Spinal cord (tissue), 10 donors: ENCODE data around the gene PIK3C2B. TPM values are rescaled to one million over a fixed set of nuclear protein-coding genes. Genes with fewer than 3 reads are reported as not detected.
A peak's percentile ranks its signal among the peaks of the same experiment; 100 is the strongest.

ENCODE experiments used
- DNase-seq, 6 donors: peaks; one replicate each; pipeline versions ENCODE4 v3.0.0 to v3.0.0-alpha.2; 2013 to 2015; ENCODE audit warnings: low spot score in 6 of 6, low read depth in 4 of 6
- H3K27ac ChIP-seq: one replicate; pipeline ENCODE4 v1.5.1; 2013; ENCODE audit warnings: low read depth, low read length, control low read depth
- H3K27me3 ChIP-seq: one replicate; pipeline ENCODE4 v1.6.1; 2013; ENCODE audit warnings: low read length; ENCODE audit not compliant: control insufficient read depth, insufficient read depth
- H3K36me3 ChIP-seq: one replicate; pipeline ENCODE4 v1.6.1; 2013; ENCODE audit warnings: low read length; ENCODE audit not compliant: control insufficient read depth, insufficient read depth
- H3K4me1 ChIP-seq: one replicate; pipeline ENCODE4 v1.6.1; 2013; ENCODE audit warnings: low read length; ENCODE audit not compliant: control insufficient read depth, insufficient read depth
- H3K4me3 ChIP-seq: one replicate; pipeline ENCODE4 v1.5.1; 2013; ENCODE audit warnings: low read depth, low read length, control low read depth
- H3K9me3 ChIP-seq: one replicate; pipeline ENCODE4 v1.6.1; 2013; ENCODE audit warnings: low read length; ENCODE audit not compliant: control insufficient read depth, insufficient read depth
- WGBS: methylation state at CpG from one replicate; pipeline ENCODE4 v1.1.5; 2013; ENCODE audit warnings: missing lambda C conversion rate; ENCODE audit not compliant: insufficient coverage; 5-methylcytosine and 5-hydroxymethylcytosine counted together
- polyA plus RNA-seq, 2 donors: library from polyadenylated mRNA; unstranded; fragments of 120-200 nt; gene quantifications; one replicate each; pipeline ENCODE4 v1.2.1, GENCODE V29; 2013; ENCODE audit not compliant: insufficient read length in 2 of 2
- total RNA-seq, 2 donors: library from RNA; depleted of rRNA in 1 of 2; stranded (reverse); fragments of 120-200 nt in 1 of 2; fragments of >200 nt in 1 of 2; gene quantifications; one replicate each; pipeline versions ENCODE4 v1.2.3 to v1.2.4, GENCODE V29; 2013 to 2014
- donor health status: healthy.

Gene PIK3C2B
- total and polyA plus RNA-seq, 4 donors: 23.9 to 39.8 (median 25.8) TPM

DNA sequence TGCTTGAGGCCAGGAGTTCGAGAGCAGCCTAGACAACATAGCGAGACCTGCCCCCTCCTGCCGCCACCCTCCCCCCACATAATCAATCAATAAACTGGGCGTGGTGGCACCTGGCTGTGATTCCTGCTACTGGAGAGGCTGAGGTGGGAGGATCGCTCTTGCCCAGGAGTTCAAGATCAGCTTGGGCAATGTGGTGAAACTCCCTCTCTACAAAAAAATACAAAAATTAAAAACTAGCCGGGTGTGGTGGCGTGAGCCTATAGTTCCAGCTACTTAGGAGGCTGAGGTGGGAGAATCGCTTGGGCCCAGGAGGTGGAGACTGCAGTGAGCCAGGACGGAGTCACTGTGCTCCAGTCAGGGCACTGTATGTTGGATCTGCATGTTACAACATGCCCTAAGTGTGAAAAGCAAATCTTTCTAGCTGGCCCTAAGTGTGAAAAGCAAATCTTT is 14.6 kb upstream of the PIK3C2B start:
- H3K36me3 ChIP-seq: no peaks in the 10 kb centered on the region
- WGBS: 64% methylated on average over 3 of the region's 9 CpGs
- no peaks in the 10 kb centered on the region for H3K4me1 ChIP-seq
- no peak for DNase-seq
- H3K27me3 ChIP-seq: no peaks in the 10 kb centered on the region
- H3K4me3 ChIP-seq: no peak overlapping the region
- no peaks in the 10 kb centered on the region for H3K9me3 ChIP-seq
- no peak overlapping the region for H3K27ac ChIP-seq

- Histone ChIP-seq H3K4me3 (peak overlapping the region; percentile 58), H3K27me3 (no peaks in the 10 kb centered on the region), H3K36me3 (no peaks in the 10 kb centered on the region), H3K4me1 (no peaks in the 10 kb centered on the region), H3K9me3 (no peaks in the 10 kb centered on the region), H3K27ac (peak overlapping the region; percentile 92)
- WGBS: 0% methylated on average over 11 of the region's 22 CpGs
- DNase-seq: peak in 3 of 6 donors; percentile 52 to 90 (median 83)
Observed at GRCh38 chr1:204507317-204508105, 12.9 kb upstream of the PIK3C2B start.

DNA sequence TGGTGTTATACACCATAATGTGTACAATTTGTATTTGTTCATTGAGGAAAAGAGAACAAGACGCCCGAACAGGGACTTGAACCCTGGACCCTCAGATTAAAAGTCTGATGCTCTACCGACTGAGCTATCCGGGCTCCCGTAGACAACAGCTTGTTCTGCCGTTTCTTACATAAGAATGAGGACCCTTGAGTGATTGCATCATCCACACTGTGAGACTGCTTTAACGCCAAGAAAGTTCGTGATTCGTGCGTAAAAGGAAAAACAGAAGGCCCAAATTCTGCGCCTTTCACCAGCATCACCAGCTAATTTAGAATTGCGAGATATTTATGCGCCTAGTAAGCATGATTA is 12.3 kb upstream of the PIK3C2B start:
- H3K9me3 ChIP-seq: no peaks in the 10 kb centered on the region
- no peaks in the 10 kb centered on the region for H3K36me3 ChIP-seq
- no peaks in the 10 kb centered on the region for H3K4me1 ChIP-seq
- no peaks in the 10 kb centered on the region for H3K27me3 ChIP-seq
- WGBS: 0% methylated on average over 9 of the region's 13 CpGs
- DNase-seq: peak; percentile 89 to 99 (median 94)
- peak overlapping the region; percentile 92 for H3K27ac ChIP-seq
- H3K4me3 ChIP-seq: peak overlapping the region; percentile 58

- no peaks in the 10 kb centered on the region for H3K9me3 ChIP-seq
- 4% methylated on average over 11 of the region's 27 CpGs for WGBS
Observed at GRCh38 chr1:204506201-204506968, 11.8 kb upstream of the PIK3C2B start.

GRCh38 chr1:204505674-204506200 is 11.1 kb upstream of the PIK3C2B start:
- Histone ChIP-seq H3K27ac (peak overlapping the region; percentile 92), H3K4me3 (peak overlapping the region; percentile 58), H3K27me3 (no peaks in the 10 kb centered on the region), H3K4me1 (no peaks in the 10 kb centered on the region), H3K36me3 (no peaks in the 10 kb centered on the region), H3K9me3 (no peaks in the 10 kb centered on the region)
- 9% methylated on average over 4 of the region's 4 CpGs for WGBS
- DNase-seq: no peak

More at GRCh38 chr1:204506201-204506968, 11.8 kb upstream of the PIK3C2B start:
- Histone ChIP-seq H3K4me1 (no peaks in the 10 kb centered on the region), H3K27me3 (no peaks in the 10 kb centered on the region), H3K36me3 (no peaks in the 10 kb centered on the region), H3K4me3 (peak overlapping the region; percentile 58), H3K27ac (peak overlapping the region; percentile 92)
- peak in 5 of 6 donors; percentile 79 to 98 (median 87) for DNase-seq

DNA sequence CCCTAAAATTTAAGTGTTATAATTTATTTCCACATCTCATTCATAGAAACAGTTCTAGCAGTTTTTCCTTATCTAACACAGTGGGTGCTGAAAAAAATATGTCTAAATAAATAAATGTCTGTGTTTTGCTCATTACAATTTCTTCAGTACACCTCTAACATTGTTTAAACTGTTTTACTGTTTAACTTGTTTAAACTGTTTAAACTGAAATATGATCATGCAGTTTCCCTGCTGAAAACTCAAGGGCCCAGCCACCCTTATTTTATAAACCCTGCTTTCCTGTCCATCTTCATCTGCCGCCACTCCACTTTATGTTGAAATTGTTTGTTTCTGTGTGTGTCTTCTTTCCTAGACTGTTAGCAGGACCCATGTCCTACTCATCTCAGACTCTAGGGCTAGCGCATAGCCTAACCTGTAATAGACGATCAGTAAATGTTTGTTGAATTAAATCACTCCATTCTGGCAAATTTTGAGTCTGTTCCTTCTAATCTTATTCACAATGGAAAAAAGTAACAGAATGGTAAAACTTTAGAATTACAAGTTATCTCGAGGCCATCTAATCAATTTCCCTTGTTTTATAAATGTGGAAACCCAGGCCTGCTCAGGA is 9.4 kb upstream of the PIK3C2B start:
- Histone ChIP-seq H3K9me3 (no peaks in the 10 kb centered on the region), H3K27ac (no peak overlapping the region), H3K4me3 (no peak overlapping the region), H3K4me1 (no peaks in the 10 kb centered on the region), H3K36me3 (no peaks in the 10 kb centered on the region), H3K27me3 (no peaks in the 10 kb centered on the region)
- WGBS: no CpG with 5 or more reads among the region's 4 CpGs
- no peak for DNase-seq

DNA sequence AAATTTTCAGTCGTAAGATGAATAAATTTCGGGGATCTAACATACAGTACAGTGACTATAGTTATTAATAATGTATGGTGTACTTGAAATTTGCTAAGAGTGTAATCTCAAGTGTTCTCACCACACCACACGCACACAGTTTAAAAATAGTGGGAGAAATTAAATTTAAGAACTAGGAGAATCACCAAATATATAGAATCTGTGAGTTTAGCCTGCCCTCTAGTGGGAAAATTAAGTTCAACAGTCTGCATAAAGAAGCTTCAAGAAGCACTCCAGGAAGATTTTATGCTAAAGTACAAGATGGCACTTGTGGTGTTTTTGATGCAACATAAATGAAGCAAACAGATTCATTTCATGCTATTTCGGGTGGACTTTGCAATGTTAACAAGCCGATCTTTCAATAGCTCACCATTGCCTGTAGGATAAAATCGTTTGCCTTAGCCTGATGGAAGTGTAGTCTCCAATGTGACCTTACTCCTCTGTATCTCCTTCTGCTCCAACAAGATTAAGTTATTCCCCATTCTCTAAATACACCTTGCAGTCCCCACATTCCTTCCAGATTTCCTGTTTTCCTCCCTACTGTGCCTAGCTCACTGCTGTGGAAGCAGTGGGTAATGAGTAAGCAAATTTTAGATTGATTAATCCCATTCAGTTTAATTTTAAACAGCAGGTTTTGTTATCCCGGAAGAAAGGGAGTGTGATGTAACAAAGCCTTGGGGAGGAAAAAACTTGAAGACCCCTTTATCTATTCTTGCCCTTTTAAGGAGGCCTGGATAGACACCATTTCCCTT is 8.7 kb upstream of the PIK3C2B start:
- H3K36me3 ChIP-seq: no peaks in the 10 kb centered on the region
- H3K27ac ChIP-seq: no peak overlapping the region
- WGBS: 7% methylated on average over 3 of the region's 7 CpGs
- peak in 4 of 6 donors; percentile 56 to 96 (median 86) for DNase-seq
- H3K4me1 ChIP-seq: no peaks in the 10 kb centered on the region
- H3K4me3 ChIP-seq: no peak overlapping the region
- H3K9me3 ChIP-seq: no peaks in the 10 kb centered on the region
- no peaks in the 10 kb centered on the region for H3K27me3 ChIP-seq

DNA sequence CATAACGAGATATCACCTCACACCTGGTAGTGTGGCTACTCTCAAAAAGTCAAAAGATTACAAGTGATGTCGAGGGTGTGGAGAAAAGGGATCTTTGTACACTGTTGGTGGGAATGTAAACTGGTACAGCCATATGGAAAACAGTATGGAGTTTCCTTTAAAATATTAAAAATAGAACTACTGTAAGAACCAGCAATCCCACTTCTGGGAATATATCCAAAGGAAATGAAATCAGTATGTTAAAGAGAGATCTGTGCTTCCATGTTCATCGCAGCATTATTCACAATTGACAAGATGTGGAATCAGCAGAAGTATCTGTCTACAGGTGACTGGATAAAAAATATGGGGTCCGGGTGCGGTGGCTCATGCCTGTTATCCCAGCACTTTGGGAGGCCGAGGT is 7.6 kb upstream of the PIK3C2B start:
- H3K4me3 ChIP-seq: no peak overlapping the region
- no peaks in the 10 kb centered on the region for H3K36me3 ChIP-seq
- H3K27ac ChIP-seq: no peak overlapping the region
- DNase-seq: peak in 1 of 6 donors; percentile 66
- 97% methylated on average over 4 of the region's 6 CpGs for WGBS
- no peaks in the 10 kb centered on the region for H3K4me1 ChIP-seq
- H3K9me3 ChIP-seq: no peaks in the 10 kb centered on the region
- H3K27me3 ChIP-seq: no peaks in the 10 kb centered on the region
